ENCODE results near the gene LIPI.
"Not testable (repeated sequence)": the region's sequence is repeated elsewhere in the genome, so short reads cannot be mapped to it uniquely, and the experiment has no call there.

LIPI gene

DNA sequence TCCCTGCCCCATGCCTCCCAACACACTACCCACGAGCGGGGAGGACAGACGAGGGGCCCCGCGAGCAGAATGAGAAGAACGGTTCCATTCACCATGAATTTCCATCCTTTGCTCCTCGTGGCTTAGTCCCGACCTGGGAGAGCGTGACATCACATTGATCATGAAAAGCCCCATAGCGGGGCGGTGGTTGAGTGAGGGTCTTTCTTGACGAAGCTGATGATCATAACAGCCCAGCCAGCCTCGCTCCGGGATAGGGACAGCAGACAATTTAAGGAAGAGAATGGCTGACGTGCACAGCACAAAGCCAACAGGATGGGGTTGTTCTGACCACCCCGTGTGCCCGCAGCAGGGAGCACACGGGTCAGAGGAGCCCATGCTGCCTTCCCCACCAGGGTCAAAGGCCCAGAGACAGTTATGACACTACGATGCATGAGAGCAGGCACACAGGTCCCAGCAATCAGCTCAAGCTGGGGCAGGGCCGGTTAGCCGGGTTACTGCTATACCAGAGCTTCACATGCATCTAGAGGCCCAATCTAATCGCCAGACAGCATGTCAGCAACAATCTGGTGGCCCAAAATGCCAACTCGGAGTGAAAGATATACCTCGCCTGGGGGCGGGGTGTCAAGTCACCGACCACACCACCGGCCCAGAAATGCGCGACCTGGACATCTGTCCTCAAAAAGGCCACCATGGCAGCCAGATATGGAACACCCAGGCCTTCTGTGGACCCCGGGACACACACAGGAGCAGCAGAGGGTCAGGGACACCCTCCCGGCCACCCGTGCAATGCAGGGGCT lies 135.2 kb downstream of the LIPI start:
- no peak for DNase-seq (ENCODE audit: low read depth in 2 of 3, low spot score in 1 of 3)

DNA sequence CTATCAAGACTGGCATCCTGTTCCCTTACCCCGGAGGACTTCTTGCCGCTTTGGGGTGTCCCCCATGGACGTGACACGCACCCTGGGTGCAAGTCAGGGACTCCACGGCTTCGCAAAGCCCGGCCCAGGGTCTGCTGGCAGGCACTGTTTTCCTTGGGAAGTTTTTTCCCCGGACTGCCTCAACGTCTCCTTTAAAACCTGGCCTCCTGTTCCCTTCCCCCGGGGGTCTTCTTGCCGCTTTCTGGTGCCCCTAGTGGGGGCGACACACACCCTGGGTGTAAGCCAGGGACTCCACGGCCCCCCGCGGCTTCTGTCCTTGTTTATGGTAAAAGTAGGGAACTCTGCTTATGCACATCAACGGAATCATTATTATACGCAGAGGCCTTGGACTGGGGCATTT lies 136.6 kb downstream of the LIPI start:
- DNase-seq (ENCODE audit: low read depth in 2 of 3, low spot score in 1 of 3), result no peak

DNA sequence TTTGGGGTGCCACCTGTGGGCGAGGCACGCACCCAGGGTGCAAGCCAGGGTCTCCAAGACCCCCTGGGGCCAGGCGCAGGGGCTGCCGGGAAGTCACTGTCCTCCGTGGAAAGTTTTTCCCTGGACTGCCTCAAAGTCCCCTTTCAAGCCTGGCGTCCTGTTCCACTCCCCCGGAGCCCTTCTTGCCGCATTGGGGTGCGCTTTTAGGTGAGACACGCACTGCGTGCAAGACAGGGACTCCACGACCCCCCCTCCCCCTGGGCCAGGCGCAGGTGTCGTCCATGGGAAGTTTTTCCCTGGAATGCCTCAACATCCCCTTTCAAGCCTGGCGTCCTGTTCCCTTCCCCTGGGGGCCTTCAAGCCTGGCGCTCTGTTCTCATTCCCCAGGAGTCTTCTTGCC lies 137.1 kb downstream of the LIPI start:
- DNase-seq (ENCODE audit: low read depth in 2 of 3, low spot score in 1 of 3), result no peak

DNA sequence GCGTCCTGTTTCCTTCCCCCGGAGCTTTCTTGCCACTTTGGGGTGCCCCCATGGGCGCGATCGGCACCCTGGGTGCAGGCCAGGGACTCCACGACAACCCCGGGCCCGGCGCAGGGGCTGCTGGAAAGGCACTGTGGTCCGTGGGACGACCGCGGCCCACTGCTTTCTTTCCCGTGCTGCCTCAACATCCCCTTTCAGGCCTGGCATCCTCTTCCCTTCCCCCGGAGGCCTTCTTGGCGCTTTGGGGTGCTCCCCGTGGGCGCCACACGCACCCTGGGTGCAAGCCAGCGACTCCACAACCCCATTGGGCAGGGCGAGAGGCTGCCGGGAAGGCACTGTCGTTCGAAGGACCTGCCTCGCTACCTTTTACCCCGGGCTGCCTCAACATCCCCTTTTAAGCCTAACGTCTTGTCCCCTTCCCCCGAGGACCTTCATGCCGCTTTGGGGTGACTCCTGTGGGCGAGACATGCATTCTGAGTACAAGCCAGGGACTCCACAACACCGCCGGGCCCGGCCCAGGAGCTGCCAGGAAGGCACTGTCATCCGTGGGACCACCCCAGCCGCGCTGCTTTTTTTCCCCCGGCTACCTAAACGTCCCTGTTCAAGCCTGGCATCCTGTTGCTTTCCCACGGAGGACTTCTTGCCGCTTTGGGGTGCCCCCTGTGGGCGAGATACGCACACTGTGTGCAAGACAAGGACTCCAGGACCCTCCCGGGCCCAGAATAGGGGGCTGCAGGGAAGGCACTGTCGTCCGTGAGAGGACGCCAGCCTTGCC lies 137.8 kb downstream of the LIPI start:
- no peak for DNase-seq (ENCODE audit: low read depth in 2 of 3, low spot score in 1 of 3)

DNA sequence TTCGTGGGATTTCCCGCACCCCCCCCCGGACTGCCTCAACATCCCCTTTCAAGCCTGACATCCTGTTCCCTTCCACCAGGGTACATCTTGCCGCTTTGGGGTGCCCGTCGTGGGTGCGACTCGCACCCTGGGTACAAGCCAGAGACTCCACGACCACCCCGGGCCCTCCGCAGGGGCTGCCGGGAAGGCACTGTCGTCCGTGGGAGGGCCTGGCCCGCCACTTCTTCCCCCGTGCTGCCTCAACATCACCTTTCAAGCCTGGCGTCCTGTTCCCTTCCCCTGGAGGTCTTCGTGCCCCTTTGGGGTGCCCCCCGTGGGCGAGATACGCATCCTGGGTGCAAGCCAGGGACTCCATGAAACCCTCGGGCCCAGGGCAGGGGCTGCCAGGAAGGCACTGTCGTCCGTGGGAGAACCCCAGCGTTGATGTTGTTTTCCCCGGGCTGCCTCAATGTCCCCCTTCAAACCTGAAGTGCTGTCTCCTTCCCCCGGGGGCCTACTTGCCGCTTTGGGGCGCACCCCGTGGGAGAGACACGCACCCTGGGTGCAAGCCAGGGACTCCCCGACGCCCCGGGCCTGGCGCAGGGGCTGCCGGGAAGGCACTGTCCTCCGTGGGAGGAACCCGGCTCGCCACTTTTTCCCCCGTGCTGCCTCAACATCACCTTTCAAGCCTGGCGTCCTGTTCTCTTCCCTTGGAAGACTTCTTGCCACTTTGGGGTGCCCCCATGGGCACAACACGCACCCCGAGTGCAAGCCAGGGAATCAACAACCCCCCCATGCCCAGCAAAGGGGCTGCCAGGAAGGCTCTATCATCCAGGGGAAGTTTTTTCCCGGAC lies 138.6 kb downstream of the LIPI start:
- DNase-seq (ENCODE audit: low read depth in 2 of 3, low spot score in 1 of 3), result no peak

DNA sequence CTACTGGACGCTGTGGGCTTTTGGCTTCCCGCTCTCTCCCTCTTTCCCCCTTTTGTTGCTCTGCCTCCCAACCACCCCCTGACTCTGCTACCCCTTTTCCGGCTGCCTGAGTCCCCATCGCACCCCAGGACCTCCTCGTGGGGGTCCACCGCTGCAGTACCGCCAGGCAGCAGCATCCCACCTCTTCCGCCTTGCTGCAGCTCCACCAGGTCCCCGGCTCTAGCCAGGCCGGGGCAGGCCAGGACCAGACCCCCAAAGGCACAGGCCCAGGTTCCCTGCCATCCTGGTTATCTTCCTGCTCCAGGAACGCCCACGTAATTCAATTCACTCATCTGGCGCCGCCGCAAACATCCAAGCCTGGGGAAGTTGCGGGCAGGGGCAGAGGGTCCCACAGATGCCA lies 139.8 kb downstream of the LIPI start:
- DNase-seq (ENCODE audit: low read depth in 2 of 3, low spot score in 1 of 3), result no peak

DNA sequence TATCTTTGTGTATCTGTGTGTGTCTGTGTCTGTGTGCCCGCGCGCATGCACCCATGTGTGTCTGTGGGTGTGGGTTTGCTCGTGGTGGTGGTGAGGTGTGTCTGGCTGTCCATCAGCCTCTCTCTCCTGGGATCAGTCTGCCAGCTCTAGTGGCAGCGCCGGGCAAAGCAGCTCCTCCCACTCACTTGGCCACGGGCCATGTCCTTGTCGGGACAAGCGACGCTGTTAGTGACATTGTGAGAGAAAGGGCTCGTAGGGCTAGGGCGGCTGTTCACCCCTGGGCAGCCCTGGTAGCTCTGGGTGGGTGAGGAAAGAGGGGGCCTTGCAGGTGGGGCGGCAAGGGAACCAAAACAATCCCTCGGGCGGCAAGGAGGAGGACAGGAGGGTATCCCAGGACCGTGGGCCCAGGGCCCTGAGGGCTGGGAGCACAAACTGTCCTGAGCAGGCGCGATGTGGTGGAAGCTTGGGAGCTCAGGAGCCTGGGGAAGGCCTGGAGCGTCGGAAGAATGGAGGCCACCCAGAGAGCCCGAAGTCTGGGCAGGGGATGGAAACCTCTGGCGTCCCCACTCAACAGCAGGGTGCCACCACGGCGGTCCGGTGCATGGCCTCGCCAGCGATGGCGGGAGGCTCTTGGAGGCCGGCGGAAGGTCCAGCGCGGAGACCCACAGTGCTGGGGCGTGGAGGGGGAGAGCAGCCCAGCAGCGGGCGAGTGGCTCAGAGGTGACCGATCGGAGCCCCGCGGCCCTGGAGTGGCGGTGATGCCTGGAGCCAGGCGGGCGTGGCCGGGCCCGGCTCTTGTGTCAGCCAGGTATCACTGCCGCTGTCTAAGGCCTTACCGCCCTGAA lies 140.5 kb downstream of the LIPI start:
- no peak for DNase-seq (ENCODE audit: low read depth in 2 of 3, low spot score in 1 of 3)

DNA sequence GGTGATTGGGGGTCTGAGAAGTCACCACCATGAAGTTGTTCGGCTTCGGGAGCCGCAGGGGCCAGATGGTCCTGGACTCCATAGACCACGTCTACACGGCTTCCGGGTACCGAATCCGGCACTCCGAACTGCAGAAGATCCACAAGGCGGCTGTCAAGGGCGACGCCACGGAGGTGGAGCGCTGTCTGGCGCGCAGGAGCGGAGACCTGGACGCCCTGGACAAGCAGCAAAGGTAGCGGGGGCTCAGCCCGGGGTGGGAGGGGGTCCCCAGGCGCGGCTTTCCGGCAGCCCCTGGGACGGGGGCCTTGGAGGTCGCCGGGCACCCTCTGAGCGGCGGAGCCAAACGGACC lies 146.5 kb downstream of the LIPI start:
- no peak for DNase-seq (ENCODE audit: low read depth in 2 of 3, low spot score in 1 of 3)

DNA sequence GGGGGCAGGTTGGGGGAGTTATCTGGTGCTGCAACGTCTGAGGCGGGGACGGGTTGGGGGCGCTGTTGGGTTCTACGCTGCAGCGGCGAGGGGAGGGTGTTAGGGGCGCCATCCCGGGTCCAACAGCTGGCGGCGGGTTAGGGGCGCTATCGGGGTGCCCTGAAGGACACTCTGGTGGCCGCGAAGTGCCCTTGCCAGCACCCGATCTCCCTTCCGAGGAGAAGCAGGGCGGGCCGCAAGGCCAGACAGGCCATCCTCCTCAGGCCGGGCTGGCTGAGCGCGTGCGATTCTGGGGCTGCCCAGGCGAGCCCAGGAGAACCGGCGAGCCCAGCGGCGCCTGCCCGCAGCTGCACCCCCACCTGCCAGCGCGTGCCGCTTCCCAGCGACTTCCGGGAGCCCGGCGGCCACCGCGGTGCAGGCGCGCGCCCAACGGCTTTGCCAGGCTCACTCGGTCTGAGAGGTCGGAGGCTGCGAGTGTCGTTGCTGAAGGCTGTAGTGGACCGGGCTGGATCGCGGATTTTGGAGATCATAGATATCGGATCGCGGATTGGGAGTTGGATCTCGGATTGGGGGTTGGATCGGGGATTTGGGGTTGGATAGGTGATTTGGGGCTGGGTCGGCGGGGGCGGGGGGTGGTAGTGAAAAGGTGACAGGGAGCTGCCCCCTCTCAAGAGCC lies 147.0 kb downstream of the LIPI start:
- DNase-seq (ENCODE audit: low read depth in 2 of 3, low spot score in 1 of 3), result not testable (repeated sequence)

DNA sequence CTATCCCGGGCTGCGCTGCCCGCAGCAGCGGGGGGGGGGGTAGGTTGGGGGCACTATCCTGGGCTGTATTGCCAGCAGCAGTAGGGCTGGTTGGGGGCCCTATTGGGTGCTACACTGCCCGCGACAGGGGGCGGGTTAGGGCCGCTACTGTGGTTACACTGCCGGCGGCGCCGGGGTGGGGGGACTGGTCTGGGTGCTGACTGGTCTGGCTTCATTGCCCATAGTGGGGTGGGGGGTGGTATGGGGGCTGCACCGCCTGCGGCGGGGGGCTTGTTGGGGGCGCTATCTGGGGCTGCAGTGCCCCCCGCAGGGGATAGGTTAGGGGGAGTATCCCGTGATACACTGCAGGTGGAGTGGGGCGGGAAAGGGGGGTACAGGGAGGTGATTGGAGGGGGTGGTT lies 148.1 kb downstream of the LIPI start:
- not testable (repeated sequence) for DNase-seq (ENCODE audit: low read depth in 2 of 3, low spot score in 1 of 3)

DNA sequence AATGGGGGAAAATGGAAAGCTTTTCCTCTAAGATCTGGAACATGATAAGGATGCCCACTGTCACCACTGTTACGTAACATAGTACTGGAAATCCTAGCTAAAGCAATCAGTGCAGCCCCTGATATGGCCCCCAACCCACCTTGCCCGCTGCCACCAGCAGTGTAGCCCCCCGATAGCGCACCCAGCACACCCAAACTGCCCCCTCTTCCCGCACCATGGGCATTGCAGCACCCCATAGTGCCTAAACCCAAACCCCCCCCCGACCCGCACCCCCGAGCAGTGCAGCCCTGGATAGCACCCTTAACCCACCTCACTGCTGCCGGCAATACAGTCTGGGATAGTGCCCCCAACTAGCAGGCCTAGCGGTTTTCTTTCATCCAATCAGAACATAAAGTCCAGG lies 148.9 kb downstream of the LIPI start:
- not testable (repeated sequence) for DNase-seq (ENCODE audit: low read depth in 2 of 3, low spot score in 1 of 3)

DNA sequence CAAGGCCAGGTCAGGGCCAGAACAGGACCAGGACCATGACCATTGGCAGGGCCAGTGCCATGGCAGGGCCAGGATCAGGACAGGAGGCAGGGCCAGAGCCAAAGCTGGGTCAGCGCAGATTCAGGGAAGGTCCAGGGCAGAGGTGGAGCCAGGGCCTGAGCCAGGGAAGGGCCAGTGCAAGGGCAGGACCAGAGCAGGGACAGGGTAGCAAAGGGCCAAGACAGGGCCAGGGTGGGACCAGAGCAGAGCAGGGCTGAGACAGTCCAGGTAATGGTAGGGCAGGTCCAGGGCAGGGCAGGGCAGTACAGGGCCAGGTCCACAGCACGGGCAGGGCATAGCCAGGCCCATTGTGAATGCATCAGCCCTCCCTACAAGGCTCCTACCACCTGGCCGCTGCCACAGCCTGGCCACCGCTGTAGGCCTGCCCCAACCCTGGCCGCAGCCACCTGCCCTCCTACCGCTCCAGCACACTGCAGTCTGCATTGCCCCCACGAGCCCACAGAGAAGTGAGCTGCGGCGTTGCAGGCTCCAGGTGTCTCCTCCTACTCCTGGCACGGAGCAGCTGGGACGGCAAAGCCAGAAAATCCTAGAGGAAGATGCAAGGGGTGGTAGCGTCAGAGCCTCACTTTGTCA lies 151.6 kb downstream of the LIPI start:
- not testable (repeated sequence) for DNase-seq (ENCODE audit: low read depth in 2 of 3, low spot score in 1 of 3)

Data from stimulated activated CD4-positive, alpha-beta T cell treated with anti-CD3 and anti-CD28 coated beads, Interleukin-12 subunit alpha, Interleukin-12 subunit beta, amount 100 ng/mL, for 48 hours (primary cell).